ENCODE data around the gene ATG16L1. TPM values are rescaled to one million over a fixed set of nuclear protein-coding genes. Genes with fewer than 3 reads are reported as not detected.
A peak's percentile ranks its signal among the peaks of the same experiment; 100 is the strongest.

Gene ATG16L1
- total RNA-seq, 4 donors from 2014 or later: 46.4 to 125 (median 58.4) TPM

DNA sequence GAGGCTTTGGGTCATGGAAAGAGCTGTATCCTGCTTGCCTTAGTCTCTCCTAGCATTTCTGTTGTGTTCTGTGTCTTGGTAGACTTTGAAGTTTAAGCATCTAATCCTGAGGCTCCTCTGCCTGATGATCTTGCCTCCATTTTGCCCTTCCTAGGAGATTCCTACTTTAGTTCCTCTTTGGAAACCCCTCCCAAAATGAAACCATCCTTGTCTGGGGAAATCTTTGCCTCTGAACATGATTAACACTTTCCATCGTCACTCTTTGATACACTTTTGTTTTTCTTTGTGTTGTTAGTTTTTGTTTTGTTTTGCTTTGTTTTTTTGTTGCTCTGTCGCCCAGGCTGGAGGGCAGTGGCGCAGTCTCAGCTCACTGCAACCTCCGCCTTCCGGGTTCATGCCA lies 9.2 kb downstream of the ATG16L1 start:
- peaks cover 0 to 97% (median 3%) of the 10 kb centered on the region in 3 donors for H3K36me3 ChIP-seq
- no peak overlapping the region for H3K27ac ChIP-seq
- H3K4me1 ChIP-seq: no peaks in the 10 kb centered on the region
- no peak for DNase-seq
- no peak overlapping the region for H3K4me3 ChIP-seq
- no peaks in the 10 kb centered on the region for H3K27me3 ChIP-seq
- H3K9me3 ChIP-seq: no peaks in the 10 kb centered on the region
- TF ChIP-seq POLR2A (IDR thresholded peaks at IDR 0.05) (no peak), CTCF (IDR thresholded peaks at IDR 0.05) (no peak)

DNA sequence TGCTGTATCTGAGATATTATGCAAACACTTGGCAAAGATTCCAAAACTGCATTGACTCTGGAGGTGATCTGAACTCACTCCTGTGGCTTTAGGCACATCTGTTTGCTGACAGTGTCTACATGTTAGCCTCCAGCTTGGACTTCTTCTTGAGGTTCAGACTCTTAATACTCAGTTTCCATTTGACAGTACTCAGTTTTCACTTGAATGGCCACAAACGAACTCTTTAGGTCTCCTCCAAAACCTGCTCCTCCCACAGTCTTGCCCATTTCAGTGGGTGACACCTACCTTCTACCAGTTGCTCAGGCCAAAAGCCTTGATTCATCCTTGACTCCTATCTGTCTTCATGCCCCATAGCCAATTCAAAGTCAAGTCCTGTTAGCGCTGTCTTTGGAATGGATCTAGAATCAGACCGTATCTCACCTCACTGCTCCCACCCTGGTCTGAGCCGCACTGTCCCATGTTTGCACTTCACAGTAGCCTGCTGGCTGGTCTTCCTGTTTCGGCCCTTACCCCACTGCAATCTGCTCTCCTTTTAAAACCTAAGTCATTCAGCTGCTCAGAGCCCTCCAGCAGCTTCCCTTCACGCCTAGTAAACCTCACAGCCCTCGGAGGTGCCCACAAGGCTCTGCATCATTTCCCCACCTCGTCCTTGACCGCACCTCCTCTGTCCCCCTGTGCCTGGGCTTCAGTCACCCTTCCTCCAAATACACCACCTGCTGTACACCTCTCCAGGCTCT lies 10.5 kb downstream of the ATG16L1 start:
- no peak for TF ChIP-seq CTCF (IDR thresholded peaks at IDR 0.05)
- TF ChIP-seq POLR2A (IDR thresholded peaks at IDR 0.05): no peak
- peak in 1 of 3 donors; percentile 47 for DNase-seq
- no peaks in the 10 kb centered on the region for H3K27me3 ChIP-seq
- H3K9me3 ChIP-seq: no peaks in the 10 kb centered on the region
- peaks cover 0 to 98% (median 3%) of the 10 kb centered on the region in 3 donors for H3K36me3 ChIP-seq
- H3K27ac ChIP-seq: no peak overlapping the region
- H3K4me1 ChIP-seq: no peaks in the 10 kb centered on the region
- no peak overlapping the region for H3K4me3 ChIP-seq

DNA sequence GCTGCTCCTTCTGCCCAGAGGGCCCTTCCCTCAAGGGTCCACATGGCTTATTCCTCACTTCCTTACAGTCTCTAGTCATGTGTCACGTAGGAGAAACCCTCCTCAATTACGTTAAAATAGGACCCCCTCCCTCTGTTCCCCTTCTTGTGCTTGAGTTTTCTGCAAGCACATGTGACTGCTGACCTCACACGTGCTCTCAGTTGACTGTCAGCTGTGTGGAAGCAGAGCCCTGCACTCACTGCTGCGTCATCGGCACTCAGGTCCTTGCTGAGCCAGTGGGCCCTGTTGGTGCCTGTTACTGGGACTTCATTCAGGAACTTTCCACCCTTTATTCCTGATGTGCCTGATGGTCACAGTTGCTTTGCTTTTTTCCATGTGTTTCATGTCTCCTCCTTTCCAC lies 11.1 kb downstream of the ATG16L1 start:
- peaks cover 0 to 98% (median 3%) of the 10 kb centered on the region in 3 donors for H3K36me3 ChIP-seq
- H3K27me3 ChIP-seq: no peaks in the 10 kb centered on the region
- H3K4me1 ChIP-seq: no peaks in the 10 kb centered on the region
- TF ChIP-seq POLR2A (IDR thresholded peaks at IDR 0.05) (no peak), CTCF (IDR thresholded peaks at IDR 0.05) (no peak)
- H3K4me3 ChIP-seq: no peak overlapping the region
- DNase-seq: peak in 1 of 3 donors; percentile 41
- no peaks in the 10 kb centered on the region for H3K9me3 ChIP-seq
- H3K27ac ChIP-seq: no peak overlapping the region

DNA sequence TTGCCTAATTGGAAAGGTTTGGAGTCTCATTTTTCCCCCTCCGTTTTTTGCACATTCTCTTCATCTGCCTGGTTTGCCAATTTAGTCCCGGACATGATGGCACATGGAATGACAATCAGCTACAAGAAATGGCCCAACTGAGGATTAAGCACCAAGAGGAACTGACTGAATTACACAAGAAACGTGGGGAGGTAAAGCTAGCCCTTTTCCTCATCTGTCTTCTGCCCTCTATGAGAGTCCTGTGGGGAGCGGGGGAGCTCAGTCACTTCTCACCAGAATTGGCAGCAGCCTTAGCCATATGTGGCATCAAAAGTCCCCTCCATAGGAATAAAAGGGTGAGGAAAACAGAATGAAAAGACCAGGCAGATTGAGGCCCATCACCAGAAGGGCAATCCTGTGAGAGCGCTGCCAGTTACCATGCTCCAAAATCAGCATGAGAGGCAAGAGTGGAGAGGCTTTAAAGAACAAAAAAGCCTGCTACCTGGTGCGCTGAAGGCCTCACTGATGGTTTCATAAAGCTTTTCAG lies 11.6 kb downstream of the ATG16L1 start:
- Histone ChIP-seq H3K9me3 (no peaks in the 10 kb centered on the region), H3K36me3 (peaks cover 0 to 98% (median 3%) of the 10 kb centered on the region in 3 donors)
- no peak for TF ChIP-seq CTCF (IDR thresholded peaks at IDR 0.05)
- no peak for TF ChIP-seq POLR2A (IDR thresholded peaks at IDR 0.05)

GRCh38 chr2:233264667-233265066 lies 13.2 kb downstream of the ATG16L1 start:
- Histone ChIP-seq H3K27ac (no peak overlapping the region), H3K4me1 (no peaks in the 10 kb centered on the region), H3K27me3 (no peaks in the 10 kb centered on the region), H3K9me3 (no peaks in the 10 kb centered on the region), H3K36me3 (peaks cover 0 to 100% (median 3%) of the 10 kb centered on the region in 3 donors), H3K4me3 (no peak overlapping the region)
- TF ChIP-seq POLR2A (IDR thresholded peaks at IDR 0.05) (no peak), CTCF (IDR thresholded peaks at IDR 0.05) (no peak)
- DNase-seq: peak in 1 of 3 donors; percentile 35

More for the DNA sequence above, 11.6 kb downstream of the ATG16L1 start:
- Histone ChIP-seq H3K4me1 (no peaks in the 10 kb centered on the region), H3K4me3 (no peak overlapping the region), H3K27me3 (no peaks in the 10 kb centered on the region), H3K27ac (no peak overlapping the region)
- peak in 1 of 3 donors; percentile 21 for DNase-seq
